GM12874 (cell line): Measurements from ENCODE around the gene TMEM217.

Source experiments
- CTCF ChIP-seq: IDR thresholded peaks from 2 replicates; pipeline ENCODE4 v1.5.1; 2011; ENCODE audit warnings: low read depth, mild to moderate bottlenecking, control low read depth, low read length, moderate library complexity; ENCODE audit not compliant: insufficient read depth

The TMEM217 gene

GRCh38 chr6:37284781-37285180, 26.8 kb upstream of the TMEM217 start:
- no peak for TF ChIP-seq CTCF

GRCh38 chr6:37283671-37284151, 25.8 kb upstream of the TMEM217 start:
- TF ChIP-seq CTCF = no peak

DNA sequence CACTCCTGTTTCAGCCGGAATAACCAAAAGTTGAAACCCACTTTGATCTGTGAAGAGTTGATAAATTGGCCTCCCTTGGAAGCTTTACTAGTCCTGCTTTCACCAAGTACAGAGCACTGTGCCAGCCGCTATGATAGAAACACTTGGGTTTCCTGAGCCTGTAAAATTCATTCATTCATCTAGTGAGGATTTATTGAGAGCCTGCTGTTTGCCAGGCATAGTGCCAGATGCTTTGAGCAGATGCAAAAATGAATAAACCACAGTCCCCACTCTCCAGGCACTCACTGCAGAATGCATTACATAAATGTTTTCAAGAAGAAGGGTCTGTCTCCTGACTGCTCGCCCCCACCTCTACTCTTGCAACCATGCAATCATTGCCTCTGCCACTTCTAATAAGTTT, 25.3 kb upstream of the TMEM217 start:
- no peak for TF ChIP-seq CTCF

GRCh38 chr6:37282371-37282770, 24.4 kb upstream of the TMEM217 start:
- TF ChIP-seq CTCF = no peak

GRCh38 chr6:37280162-37280887, 22.4 kb upstream of the TMEM217 start:
- TF ChIP-seq CTCF = no peak

DNA sequence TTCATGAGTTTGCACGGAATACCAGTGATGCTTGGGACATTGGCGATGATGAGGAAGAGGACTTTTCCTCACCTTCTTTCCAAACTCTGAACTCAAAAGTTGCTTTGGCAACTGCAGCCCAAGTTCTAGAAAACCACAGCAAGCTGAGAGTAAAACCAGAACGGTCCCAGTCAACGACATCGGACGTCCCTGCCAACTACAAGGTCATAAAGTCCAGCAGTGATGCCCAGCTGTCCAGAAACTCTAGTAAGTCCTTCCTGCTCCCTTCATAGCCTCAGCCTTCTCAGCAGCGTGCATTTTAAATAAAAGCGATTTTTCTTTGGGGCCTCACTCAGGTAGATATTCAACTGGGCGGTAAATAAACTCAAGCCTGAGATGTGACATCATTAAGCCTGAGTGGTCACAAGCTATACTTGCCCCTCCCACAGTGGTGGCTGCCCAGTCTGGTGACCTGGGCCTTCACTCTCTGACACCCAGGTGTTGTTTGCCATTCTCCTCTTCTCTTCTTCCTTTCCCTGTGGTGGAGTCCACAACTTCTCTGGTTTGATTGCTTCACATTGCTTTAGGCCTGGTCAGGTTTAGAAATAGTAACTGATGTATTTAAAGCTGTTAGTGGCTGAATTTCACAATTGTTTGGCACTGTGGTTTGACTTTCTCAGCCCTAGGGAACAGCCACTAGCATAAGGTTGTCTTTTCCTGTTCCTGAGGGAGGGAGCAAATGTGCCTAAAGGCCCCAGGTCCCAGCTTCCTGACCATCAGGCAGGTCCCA, 21.6 kb upstream of the TMEM217 start:
- no peak for TF ChIP-seq CTCF

- TF ChIP-seq CTCF = no peak
These were observed 19.1 kb upstream of the TMEM217 start for GRCh38 chr6:37277001-37277409.
